Spleen (tissue), 11 donors: ENCODE measurements around the gene WHRN. TPM values are rescaled to one million over a fixed set of nuclear protein-coding genes. Genes with fewer than 3 reads are reported as not detected.

Experiments used
- DNase-seq: peaks from one replicate; pipeline ENCODE4 v3.0.0-alpha.2; 2020
- H3K27ac ChIP-seq, 8 donors: fragments of 200-600 bp; sonication (generic) in 7 of 8; 1 replicate in 4 of 8; 2 replicates in 4 of 8; pipeline versions ENCODE4 v1.5.0 to v1.8.0; 2016 to 2021; ENCODE audit warnings: inconsistent platforms in 4 of 8, mild to moderate bottlenecking in 4 of 8, moderate library complexity in 1 of 8
- H3K27me3 ChIP-seq, 7 donors: fragments of 200-600 bp; sonication (generic) in 6 of 7; replicated peaks in 1 of 7; 1 replicate in 4 of 7; 2 replicates in 3 of 7; pipeline versions ENCODE4 v1.5.0 to v1.8.0; 2016 to 2021; ENCODE audit warnings: inconsistent platforms in 3 of 7, mild to moderate bottlenecking in 1 of 7
- H3K36me3 ChIP-seq, 6 donors: fragments of 200-600 bp; sonication (generic) in 5 of 6; 1 replicate in 4 of 6; 2 replicates in 2 of 6; pipeline versions ENCODE4 v1.5.0 to v1.8.0; 2016 to 2021; ENCODE audit warnings: inconsistent platforms in 2 of 6
- H3K4me1 ChIP-seq, 6 donors: fragments of 200-600 bp; sonication (generic) in 5 of 6; 1 replicate in 3 of 6; 2 replicates in 3 of 6; pipeline versions ENCODE4 v1.5.0 to v1.8.0; 2016 to 2021; ENCODE audit warnings: inconsistent platforms in 3 of 6
- H3K4me3 ChIP-seq, 8 donors: fragments of 200-600 bp; sonication (generic) in 7 of 8; 1 replicate in 4 of 8; 2 replicates in 4 of 8; pipeline versions ENCODE4 v1.5.0 to v1.8.0; 2016 to 2021; ENCODE audit warnings: inconsistent platforms in 4 of 8, mild to moderate bottlenecking in 4 of 8, moderate library complexity in 2 of 8
- H3K9me3 ChIP-seq, 8 donors: fragments of 200-600 bp; sonication (generic) in 7 of 8; 1 replicate in 4 of 8; 2 replicates in 4 of 8; pipeline versions ENCODE4 v1.5.0 to v1.8.0; 2016 to 2021; ENCODE audit warnings: inconsistent platforms in 4 of 8
- POLR2A ChIP-seq, 3 donors: fragments of 450-650 bp; IDR thresholded peaks; one replicate each; pipeline ENCODE4 v1.5.1; 2017; ENCODE audit warnings: antibody characterized with exemption in 3 of 3, mild to moderate bottlenecking in 1 of 3
- POLR2AphosphoS5 ChIP-seq, 3 donors: sonication (generic); formaldehyde crosslinking; IDR thresholded peaks; one replicate each; pipeline ENCODE4 v1.5.1; 2017; ENCODE audit warnings: antibody characterized with exemption in 3 of 3
- WGBS, 5 donors: extraction: QIAGEN DNeasy Blood & Tissue Kit in 3 of 5; methylation state at CpG; one replicate each; pipeline versions ENCODE4 v1.1.5 to v1.1.7; 2013 to 2018; 5-methylcytosine and 5-hydroxymethylcytosine counted together
- intact Hi-C: fragments of 100-400 bp; cut with DNase I; formaldehyde crosslinking; loops from one replicate; pipeline ENCODE4 v1.15.0; 2023; ENCODE audit warnings: low total_unique reads
- polyA plus RNA-seq, 3 donors: library from polyadenylated mRNA; stranded (reverse); fragments of 200-250 nt; gene quantifications; one replicate each; pipeline ENCODE4 v1.2.1, GENCODE V29; 2013
- total RNA-seq, 7 donors: library from RNA; depleted of rRNA in 3 of 7; stranded (reverse); fragments of >200 nt in 3 of 7; fragmentation: NEBNext Ultra II Directional in 4 of 7; extraction: Animal tissue kit (Norgen Biotek cat#: 25700) in 4 of 7; gene quantifications; one replicate each; pipeline versions ENCODE4 v1.1.0 to v1.2.1, GENCODE V29; 2016 to 2021
- TF ChIP-seq, protein P1 (sequence below), 11 experiments: fragments of 200-600 bp in 7 of 11; fragments of 450-650 bp in 4 of 11; sonication (generic) in 4 of 11; IDR thresholded peaks in 8 of 11; conservative IDR thresholded peaks in 3 of 11; 1 replicate in 7 of 11; 2 replicates in 4 of 11; pipeline versions ENCODE4 v1.4.0 to v1.8.0; 2016 to 2021; ENCODE audit warnings: antibody characterized with exemption in 11 of 11, inconsistent platforms in 4 of 11, mild to moderate bottlenecking in 1 of 11
- donor health status: healthy with polysubstance abuse.
- donor health status: DM: no; HTN: no; CAD: no; lungs with moderate emphysema.
- donor health status: DM: no; HTN: no; CAD: no.
- donor health status: Bipolar disorder and iron deficiency.
- donor health status: healthy.
- donor health status: DM: no; HTN: no; CAD: no.
- donor health status: DM: yes; HTN: yes; CAD: no.

WHRN gene
- total and polyA plus RNA-seq, 10 donors: 3.7 to 51.6 (median 26.8) TPM

DNA sequence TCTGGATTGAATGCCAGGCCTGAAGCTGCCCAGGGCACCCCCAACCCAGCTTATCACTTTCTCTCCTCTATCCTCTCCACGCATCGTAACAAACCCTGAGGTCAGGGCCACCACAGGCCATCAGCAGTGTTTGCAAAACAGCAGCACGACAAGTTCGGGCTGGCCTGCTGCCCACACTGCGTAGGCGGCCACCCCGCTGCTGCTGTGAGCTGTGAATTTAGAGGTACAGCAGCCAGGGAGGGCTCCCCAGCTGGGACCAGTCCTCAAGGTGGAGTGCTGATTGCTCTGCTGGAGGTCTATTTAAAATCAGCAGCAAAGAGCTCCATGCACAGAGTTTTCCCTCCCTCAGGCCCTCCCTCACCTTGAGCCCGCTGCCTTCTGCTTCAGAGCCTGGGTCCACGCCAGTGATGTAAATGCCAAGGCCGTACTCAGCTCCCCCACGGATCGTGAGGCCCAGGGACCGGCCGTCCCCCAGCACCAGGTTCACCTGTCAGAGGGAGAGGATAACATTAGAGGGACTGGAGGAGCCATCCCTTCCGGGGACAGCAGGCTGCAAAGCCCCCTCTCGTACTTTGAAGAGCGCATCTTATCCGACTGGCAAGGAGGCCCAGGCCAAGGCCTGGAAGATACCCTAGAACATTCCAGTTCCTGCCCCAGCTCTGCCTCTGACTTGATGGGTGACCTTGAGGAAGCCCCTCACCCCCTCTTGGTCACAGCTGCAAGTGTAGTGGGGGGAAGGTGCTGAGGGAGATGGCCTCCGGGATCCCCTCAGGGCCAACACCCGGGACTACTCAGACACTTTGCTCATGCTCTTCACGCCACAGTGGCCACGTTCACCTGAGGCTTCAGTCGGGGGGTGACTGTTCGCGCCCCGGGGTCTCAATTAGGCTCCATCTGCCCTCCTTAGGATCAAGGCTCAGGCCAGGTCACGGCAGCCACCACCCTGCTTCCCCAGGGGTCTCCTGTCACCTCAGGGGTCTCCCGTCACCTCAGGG is 39.1 kb downstream of the WHRN start:
- Histone ChIP-seq H3K4me3 (no peak overlapping the region), H3K27me3 (no peaks in the 10 kb centered on the region), H3K4me1 (peaks cover 0 to 6% (median 2%) of the 10 kb centered on the region in 6 donors), H3K9me3 (peaks cover 0 to 9% (median 0%) of the 10 kb centered on the region in 8 donors), H3K27ac (no peak overlapping the region), H3K36me3 (peaks cover 0 to 19% (median 0%) of the 10 kb centered on the region in 6 donors)
- no peak for DNase-seq
- intact Hi-C loops: no loop called here
- TF ChIP-seq, protein P1, sequence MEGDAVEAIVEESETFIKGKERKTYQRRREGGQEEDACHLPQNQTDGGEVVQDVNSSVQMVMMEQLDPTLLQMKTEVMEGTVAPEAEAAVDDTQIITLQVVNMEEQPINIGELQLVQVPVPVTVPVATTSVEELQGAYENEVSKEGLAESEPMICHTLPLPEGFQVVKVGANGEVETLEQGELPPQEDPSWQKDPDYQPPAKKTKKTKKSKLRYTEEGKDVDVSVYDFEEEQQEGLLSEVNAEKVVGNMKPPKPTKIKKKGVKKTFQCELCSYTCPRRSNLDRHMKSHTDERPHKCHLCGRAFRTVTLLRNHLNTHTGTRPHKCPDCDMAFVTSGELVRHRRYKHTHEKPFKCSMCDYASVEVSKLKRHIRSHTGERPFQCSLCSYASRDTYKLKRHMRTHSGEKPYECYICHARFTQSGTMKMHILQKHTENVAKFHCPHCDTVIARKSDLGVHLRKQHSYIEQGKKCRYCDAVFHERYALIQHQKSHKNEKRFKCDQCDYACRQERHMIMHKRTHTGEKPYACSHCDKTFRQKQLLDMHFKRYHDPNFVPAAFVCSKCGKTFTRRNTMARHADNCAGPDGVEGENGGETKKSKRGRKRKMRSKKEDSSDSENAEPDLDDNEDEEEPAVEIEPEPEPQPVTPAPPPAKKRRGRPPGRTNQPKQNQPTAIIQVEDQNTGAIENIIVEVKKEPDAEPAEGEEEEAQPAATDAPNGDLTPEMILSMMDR (IDR thresholded peaks at IDR 0.05 in 8 of 11, conservative IDR thresholded peaks at IDR 0.05 in 3 of 11): no peak
- TF ChIP-seq POLR2AphosphoS5 (IDR thresholded peaks at IDR 0.05): no peak
- no peak for TF ChIP-seq POLR2A (IDR thresholded peaks at IDR 0.05)
- WGBS, 5 donors: 75 to 89% (median 84%) methylated on average over 20 to 28 of the region's 28 CpGs

- H3K4me3 ChIP-seq: no peak overlapping the region
- H3K27me3 ChIP-seq: no peaks in the 10 kb centered on the region
- peaks cover 0 to 19% (median 0%) of the 10 kb centered on the region in 6 donors for H3K36me3 ChIP-seq
- no peak overlapping the region for H3K27ac ChIP-seq
- intact Hi-C loops: no loop called here
- H3K9me3 ChIP-seq: peaks cover 0 to 9% (median 0%) of the 10 kb centered on the region in 8 donors
- no peak for DNase-seq
- H3K4me1 ChIP-seq: peaks cover 0 to 8% (median 3%) of the 10 kb centered on the region in 6 donors
- TF ChIP-seq, protein P1 (IDR thresholded peaks at IDR 0.05 in 8 of 11, conservative IDR thresholded peaks at IDR 0.05 in 3 of 11): no peak
- no peak for TF ChIP-seq POLR2AphosphoS5 (IDR thresholded peaks at IDR 0.05)
- no peak for TF ChIP-seq POLR2A (IDR thresholded peaks at IDR 0.05)
- WGBS, 5 donors: 92 to 95% (median 94%) methylated on average over 4 of the region's 4 CpGs
Observed at GRCh38 chr9:114465417-114465816, 39.9 kb downstream of the WHRN start.

DNA sequence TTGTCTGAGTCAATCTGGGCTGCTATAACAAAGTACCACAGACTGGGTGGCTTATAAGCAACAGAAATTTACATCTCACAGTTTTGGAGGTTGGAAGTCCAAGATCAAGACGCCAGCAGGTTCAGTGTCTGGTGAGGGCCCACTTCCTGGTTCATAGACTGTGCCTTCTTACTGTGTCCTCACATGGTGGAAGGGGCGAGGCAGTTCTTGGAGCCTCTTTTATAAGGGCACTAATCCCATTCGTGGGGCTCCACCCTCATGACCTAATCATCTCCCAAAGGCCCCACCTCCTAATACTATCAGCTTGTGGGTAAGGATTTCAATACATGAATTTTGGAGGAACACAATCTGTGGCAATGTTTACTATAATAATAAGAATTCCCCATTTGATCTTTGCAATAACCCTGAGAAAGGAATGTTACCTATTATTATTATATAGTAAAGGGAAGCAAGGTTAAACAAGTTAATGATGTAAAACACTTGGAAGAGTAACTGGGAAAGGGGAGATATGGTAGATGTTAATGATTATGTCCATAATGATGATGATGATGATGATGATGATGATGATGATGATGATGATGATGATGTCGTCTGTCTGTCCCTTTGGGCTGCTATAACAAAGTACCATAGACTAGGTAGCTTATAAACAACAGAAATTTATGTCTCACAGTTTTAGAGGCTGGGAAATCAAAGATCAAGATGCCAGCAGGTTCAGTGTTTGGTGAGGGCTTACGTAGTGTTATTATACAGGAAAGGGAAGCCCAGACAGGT is 40.8 kb downstream of the WHRN start:
- no peak overlapping the region for H3K27ac ChIP-seq

More for the DNA sequence above, 40.8 kb downstream of the WHRN start:
- TF ChIP-seq, protein P1 (IDR thresholded peaks at IDR 0.05 in 8 of 11, conservative IDR thresholded peaks at IDR 0.05 in 3 of 11): no peak
- TF ChIP-seq POLR2AphosphoS5 (IDR thresholded peaks at IDR 0.05) (no peak), POLR2A (IDR thresholded peaks at IDR 0.05) (no peak)
- intact Hi-C loops: no loop called here
- Histone ChIP-seq H3K27me3 (no peaks in the 10 kb centered on the region), H3K9me3 (peaks cover 0 to 5% (median 0%) of the 10 kb centered on the region in 8 donors), H3K4me1 (peaks cover 0 to 8% (median 3%) of the 10 kb centered on the region in 6 donors), H3K36me3 (peaks cover 0 to 11% (median 0%) of the 10 kb centered on the region in 6 donors), H3K4me3 (no peak overlapping the region)
- no peak for DNase-seq
- WGBS, 5 donors: 84 to 90% (median 89%) methylated on average over 5 of the region's 5 CpGs
